Fibroblast of lung (primary cell): Measurements from ENCODE around the gene KLRF2.

Source experiments
- EZH2 ChIP-seq: IDR thresholded peaks from 2 replicates; pipeline ENCODE4 v1.5.1; 2012; ENCODE audit warnings: low read length, control low read depth, mild to moderate bottlenecking; ENCODE audit errors: missing control alignments
- TF ChIP-seq, protein P1 (sequence below), 2 donors: IDR thresholded peaks in 1 of 2; conservative IDR thresholded peaks in 1 of 2; 1 replicate in 1 of 2; 2 replicates in 1 of 2; pipeline ENCODE4 v1.5.1; 2011 to 2012; ENCODE audit warnings: low read length in 2 of 2, control low read depth in 1 of 2, inconsistent platforms in 1 of 2, low read depth in 1 of 2, mild to moderate bottlenecking in 1 of 2

- TF ChIP-seq, protein P1, sequence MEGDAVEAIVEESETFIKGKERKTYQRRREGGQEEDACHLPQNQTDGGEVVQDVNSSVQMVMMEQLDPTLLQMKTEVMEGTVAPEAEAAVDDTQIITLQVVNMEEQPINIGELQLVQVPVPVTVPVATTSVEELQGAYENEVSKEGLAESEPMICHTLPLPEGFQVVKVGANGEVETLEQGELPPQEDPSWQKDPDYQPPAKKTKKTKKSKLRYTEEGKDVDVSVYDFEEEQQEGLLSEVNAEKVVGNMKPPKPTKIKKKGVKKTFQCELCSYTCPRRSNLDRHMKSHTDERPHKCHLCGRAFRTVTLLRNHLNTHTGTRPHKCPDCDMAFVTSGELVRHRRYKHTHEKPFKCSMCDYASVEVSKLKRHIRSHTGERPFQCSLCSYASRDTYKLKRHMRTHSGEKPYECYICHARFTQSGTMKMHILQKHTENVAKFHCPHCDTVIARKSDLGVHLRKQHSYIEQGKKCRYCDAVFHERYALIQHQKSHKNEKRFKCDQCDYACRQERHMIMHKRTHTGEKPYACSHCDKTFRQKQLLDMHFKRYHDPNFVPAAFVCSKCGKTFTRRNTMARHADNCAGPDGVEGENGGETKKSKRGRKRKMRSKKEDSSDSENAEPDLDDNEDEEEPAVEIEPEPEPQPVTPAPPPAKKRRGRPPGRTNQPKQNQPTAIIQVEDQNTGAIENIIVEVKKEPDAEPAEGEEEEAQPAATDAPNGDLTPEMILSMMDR (conservative IDR thresholded peaks at IDR 0.05 in 1 of 2, IDR thresholded peaks at IDR 0.05 in 1 of 2; ENCODE audit: low read depth in 1 of 2, low read length in 2 of 2), result no peak
- no peak for TF ChIP-seq EZH2
These were observed 7.5 kb downstream of the KLRF2 start for GRCh38 chr12:9888665-9889273.
